ENCODE measurements around the gene LHX6. TPM values are rescaled to one million over a fixed set of nuclear protein-coding genes. Genes with fewer than 3 reads are reported as not detected.

LHX6 gene
- total RNA-seq, 4 donors from 2014 or later = 2.2 to 13.3 (median 8.8) TPM

DNA sequence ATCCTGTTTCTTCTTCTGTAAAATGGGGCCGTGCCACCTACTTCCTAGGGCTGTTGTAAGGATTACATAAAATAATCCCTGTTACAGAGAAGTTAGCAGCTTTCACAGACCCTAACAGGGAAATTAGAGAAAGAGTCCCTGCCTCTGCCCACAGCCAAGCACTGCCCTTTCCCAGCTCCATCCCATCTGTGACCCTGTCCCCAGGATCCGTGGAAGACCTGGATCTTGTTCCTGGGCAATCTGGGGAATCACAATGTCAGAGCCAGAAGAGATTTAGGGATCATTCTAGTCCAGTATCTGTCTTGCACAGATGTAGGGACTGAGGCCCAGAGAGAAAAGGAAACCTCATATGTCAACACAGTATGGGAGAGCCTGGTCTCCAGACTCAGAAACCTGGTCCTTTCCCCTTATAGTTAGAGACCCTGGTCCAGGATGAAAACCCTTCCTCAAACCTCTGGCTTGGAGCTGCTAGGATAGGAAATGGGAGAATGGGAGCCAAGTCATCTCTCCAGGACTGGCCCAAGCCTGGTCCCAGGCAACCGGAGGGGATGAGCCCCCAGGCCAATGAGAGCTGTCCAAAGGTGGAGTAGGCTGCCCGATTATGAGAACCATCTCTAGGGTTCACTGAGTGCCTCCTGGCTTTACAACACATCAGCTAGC, 12.5 kb downstream of the LHX6 start:
- ATAC-seq (ENCODE audit: low FRiP score) = no peak
- DNase-seq (ENCODE audit: low spot score) = no peak
- TF ChIP-seq, protein P1, sequence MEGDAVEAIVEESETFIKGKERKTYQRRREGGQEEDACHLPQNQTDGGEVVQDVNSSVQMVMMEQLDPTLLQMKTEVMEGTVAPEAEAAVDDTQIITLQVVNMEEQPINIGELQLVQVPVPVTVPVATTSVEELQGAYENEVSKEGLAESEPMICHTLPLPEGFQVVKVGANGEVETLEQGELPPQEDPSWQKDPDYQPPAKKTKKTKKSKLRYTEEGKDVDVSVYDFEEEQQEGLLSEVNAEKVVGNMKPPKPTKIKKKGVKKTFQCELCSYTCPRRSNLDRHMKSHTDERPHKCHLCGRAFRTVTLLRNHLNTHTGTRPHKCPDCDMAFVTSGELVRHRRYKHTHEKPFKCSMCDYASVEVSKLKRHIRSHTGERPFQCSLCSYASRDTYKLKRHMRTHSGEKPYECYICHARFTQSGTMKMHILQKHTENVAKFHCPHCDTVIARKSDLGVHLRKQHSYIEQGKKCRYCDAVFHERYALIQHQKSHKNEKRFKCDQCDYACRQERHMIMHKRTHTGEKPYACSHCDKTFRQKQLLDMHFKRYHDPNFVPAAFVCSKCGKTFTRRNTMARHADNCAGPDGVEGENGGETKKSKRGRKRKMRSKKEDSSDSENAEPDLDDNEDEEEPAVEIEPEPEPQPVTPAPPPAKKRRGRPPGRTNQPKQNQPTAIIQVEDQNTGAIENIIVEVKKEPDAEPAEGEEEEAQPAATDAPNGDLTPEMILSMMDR (IDR thresholded peaks at IDR 0.05) = no peak

GRCh38 chr9:122215663-122216062, 13.1 kb downstream of the LHX6 start:
- no peak for ATAC-seq (ENCODE audit: low FRiP score)
- TF ChIP-seq, protein P1 (IDR thresholded peaks at IDR 0.05) = no peak
- no peak for DNase-seq (ENCODE audit: low spot score)

- TF ChIP-seq, protein P1 (IDR thresholded peaks at IDR 0.05) = no peak
- no peak for DNase-seq (ENCODE audit: low spot score)
- no peak for ATAC-seq (ENCODE audit: low FRiP score)
Observed at GRCh38 chr9:122214507-122214906, 14.2 kb downstream of the LHX6 start.

DNA sequence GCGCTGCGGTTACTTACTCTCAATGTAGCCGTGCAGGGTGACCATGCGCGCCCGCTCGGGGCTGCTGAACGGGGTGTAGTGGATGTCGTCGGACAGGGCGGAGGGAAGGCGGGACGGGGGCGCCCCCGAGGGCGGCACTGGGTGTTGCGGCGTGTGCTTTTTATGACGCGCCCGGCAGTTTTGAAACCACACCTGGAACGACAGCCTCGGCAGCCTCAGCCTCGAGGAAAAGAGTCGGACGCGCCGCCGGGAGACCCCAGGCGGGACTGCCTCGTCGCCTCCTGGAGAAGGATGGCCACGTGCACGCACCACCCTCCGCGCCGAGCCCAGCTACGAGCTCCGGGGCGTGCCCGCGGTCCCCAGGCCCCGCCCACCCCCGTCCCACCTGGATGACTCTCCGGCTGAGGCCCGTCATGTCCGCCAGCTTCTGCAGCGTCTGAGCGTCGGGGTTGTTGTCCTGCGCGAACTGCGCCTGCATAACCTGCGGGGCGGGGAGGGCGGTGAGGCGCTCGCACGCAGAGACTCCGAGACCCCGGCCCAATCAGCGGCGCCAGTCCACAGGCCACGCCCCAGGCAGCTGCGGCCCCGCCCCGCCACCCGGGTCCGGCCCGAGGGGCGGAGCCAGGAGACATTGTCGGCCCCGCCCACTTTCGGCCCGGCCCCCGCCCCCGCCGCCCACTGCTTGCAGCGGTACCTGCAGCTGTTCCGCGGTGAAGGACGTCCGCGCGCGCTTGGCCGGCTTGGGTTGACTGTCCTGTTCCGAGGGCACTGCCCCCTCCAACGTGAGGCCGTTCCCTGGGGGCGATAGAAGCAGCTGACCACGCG, 15.0 kb downstream of the LHX6 start:
- TF ChIP-seq, protein P1 (IDR thresholded peaks at IDR 0.05) = no peak
- no peak for DNase-seq (ENCODE audit: low spot score)
- ATAC-seq (ENCODE audit: low FRiP score) = no peak

- ATAC-seq (ENCODE audit: low FRiP score) (no peak), DNase-seq (ENCODE audit: low spot score) (no peak)
- TF ChIP-seq, protein P1 (IDR thresholded peaks at IDR 0.05) = no peak
Observed at GRCh38 chr9:122213102-122213588, 15.6 kb downstream of the LHX6 start.

DNA sequence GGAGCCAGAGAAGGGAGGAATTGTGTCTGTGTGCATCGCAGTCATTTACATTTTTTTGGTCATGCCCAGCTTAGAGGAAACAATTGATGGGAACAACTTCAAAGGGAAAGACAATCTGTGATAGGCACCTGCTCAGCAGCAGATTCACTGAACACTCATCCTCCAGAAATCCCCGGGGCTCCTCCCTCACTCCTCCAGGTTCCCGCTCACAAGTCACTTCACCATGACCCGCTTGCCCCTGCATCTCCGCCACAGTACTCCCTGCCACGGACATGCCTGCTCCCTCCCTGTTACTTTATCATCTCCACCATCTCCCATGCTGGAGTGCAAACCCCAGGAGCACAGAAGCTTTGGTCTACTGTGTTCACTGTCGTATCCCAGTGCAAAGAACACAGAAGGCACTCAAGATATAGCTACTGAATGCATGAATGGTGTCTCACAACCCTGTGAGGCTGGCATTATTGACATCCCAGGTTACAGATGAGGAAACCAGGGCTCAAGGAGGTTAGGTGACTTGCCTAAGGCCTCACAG, 16.2 kb downstream of the LHX6 start:
- ATAC-seq (ENCODE audit: low FRiP score) (no peak), DNase-seq (ENCODE audit: low spot score) (no peak)
- TF ChIP-seq, protein P1 (IDR thresholded peaks at IDR 0.05) = no peak
